ENCODE data around the gene THEMIS. TPM values are rescaled to one million over a fixed set of nuclear protein-coding genes. Genes with fewer than 3 reads are reported as not detected.

THEMIS gene
- total RNA-seq, 1 experiment from 2014 or later: not detected

DNA sequence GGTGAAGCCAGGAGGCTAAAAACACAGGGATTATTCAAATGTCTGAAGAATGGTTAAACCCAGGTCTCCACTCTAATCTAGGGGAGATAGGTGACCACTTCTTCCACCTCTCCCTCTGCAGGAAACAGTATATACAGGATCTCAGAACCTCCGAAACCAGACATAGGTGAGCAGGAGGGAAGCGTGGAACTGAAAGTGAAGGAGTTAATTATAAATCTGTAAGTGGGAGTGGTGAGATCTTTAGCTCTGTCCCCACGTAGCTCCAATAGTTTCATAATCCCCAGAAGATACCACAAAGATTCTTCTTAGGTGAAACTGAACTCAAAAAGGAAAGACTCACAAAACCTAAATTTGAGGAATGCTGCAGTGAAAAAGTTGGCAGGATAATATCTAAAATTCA, 76.8 kb downstream of the THEMIS start:
- no peaks in the 10 kb centered on the region for H3K79me2 ChIP-seq (ENCODE audit: low read length)
- H3K9ac ChIP-seq (ENCODE audit: low read length): no peak overlapping the region
- no peak for DNase-seq
- H2AFZ ChIP-seq (ENCODE audit: low read length): no peak overlapping the region
- H3K9me3 ChIP-seq (ENCODE audit: low read length): peaks cover 26% of the 10 kb centered on the region
- H3K4me1 ChIP-seq (ENCODE audit: low read length): no peaks in the 10 kb centered on the region
- H3K4me3 ChIP-seq (ENCODE audit: low read length): no peak overlapping the region
- no peak overlapping the region for H3K27ac ChIP-seq (ENCODE audit: low read length)
- no peaks in the 10 kb centered on the region for H3K9me2 ChIP-seq (replicated peaks; ENCODE audit: insufficient read depth, low read length)
- no peaks in the 10 kb centered on the region for H3K27me3 ChIP-seq (ENCODE audit: low read length)
- no peak overlapping the region for H3K4me2 ChIP-seq (ENCODE audit: low read depth, low read length, poor library complexity, severe bottlenecking)
- no peaks in the 10 kb centered on the region for H3K36me3 ChIP-seq (ENCODE audit: insufficient read depth, low read length)
- H4K20me1 ChIP-seq (ENCODE audit: insufficient read depth, low read depth, low read length): no peaks in the 10 kb centered on the region

DNA sequence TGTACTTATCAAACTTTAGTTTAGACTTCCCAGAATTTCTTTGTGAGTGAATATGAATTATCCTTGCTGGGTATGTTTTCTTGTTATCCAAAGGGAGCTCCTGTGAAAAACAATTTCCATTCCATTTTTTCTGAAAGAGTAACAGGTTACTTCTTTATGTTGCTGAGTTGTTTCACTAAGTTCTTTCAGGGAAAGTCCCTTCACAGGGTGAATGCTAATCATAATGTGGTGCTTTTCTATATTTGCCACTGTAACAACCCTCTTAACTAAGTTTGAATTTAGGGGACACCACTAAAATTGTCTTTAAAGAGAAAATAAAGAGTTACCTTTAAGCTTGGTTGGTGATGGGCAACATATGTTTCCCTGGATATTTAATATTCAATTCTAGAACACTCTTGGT, 79.4 kb downstream of the THEMIS start:
- Histone ChIP-seq H3K4me1 (ENCODE audit: low read length) (no peaks in the 10 kb centered on the region), H3K4me3 (ENCODE audit: low read length) (no peak overlapping the region), H3K9me2 (replicated peaks; ENCODE audit: insufficient read depth, low read length) (no peaks in the 10 kb centered on the region), H4K20me1 (ENCODE audit: insufficient read depth, low read depth, low read length) (no peaks in the 10 kb centered on the region), H3K27me3 (ENCODE audit: low read length) (no peaks in the 10 kb centered on the region), H3K79me2 (ENCODE audit: low read length) (no peaks in the 10 kb centered on the region), H3K4me2 (ENCODE audit: low read depth, low read length, poor library complexity, severe bottlenecking) (no peak overlapping the region), H3K9ac (ENCODE audit: low read length) (no peak overlapping the region), H3K27ac (ENCODE audit: low read length) (no peak overlapping the region), H2AFZ (ENCODE audit: low read length) (no peak overlapping the region), H3K36me3 (ENCODE audit: insufficient read depth, low read length) (no peaks in the 10 kb centered on the region), H3K9me3 (ENCODE audit: low read length) (peaks cover 20% of the 10 kb centered on the region)
- DNase-seq: no peak

DNA sequence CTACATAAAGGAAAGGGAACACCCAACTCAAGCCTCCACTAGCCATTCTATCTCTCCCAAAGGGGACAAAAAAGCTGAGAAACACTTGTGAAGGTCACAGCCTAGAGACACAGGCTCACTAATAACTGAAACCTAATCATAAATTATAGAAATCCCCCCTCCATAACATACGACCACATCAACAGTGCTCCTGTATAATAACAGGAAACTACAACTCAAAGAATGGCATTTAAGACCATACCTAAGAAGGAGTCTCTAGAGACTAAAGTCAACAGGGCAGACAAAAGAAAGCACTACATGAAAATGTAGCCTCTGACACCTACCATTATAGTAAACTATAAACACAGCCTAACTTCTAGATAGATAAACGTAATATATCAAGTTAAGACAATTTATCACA, 82.7 kb downstream of the THEMIS start:
- Histone ChIP-seq H3K9me3 (ENCODE audit: low read length) (peaks cover 17% of the 10 kb centered on the region), H3K79me2 (ENCODE audit: low read length) (no peaks in the 10 kb centered on the region), H4K20me1 (ENCODE audit: insufficient read depth, low read depth, low read length) (no peaks in the 10 kb centered on the region), H3K4me2 (ENCODE audit: low read depth, low read length, poor library complexity, severe bottlenecking) (no peak overlapping the region), H3K27me3 (ENCODE audit: low read length) (no peaks in the 10 kb centered on the region), H3K9me2 (replicated peaks; ENCODE audit: insufficient read depth, low read length) (no peaks in the 10 kb centered on the region), H3K27ac (ENCODE audit: low read length) (no peak overlapping the region), H3K4me3 (ENCODE audit: low read length) (no peak overlapping the region), H2AFZ (ENCODE audit: low read length) (no peak overlapping the region), H3K36me3 (ENCODE audit: insufficient read depth, low read length) (no peaks in the 10 kb centered on the region), H3K9ac (ENCODE audit: low read length) (no peak overlapping the region), H3K4me1 (ENCODE audit: low read length) (no peaks in the 10 kb centered on the region)
- no peak for DNase-seq

DNA sequence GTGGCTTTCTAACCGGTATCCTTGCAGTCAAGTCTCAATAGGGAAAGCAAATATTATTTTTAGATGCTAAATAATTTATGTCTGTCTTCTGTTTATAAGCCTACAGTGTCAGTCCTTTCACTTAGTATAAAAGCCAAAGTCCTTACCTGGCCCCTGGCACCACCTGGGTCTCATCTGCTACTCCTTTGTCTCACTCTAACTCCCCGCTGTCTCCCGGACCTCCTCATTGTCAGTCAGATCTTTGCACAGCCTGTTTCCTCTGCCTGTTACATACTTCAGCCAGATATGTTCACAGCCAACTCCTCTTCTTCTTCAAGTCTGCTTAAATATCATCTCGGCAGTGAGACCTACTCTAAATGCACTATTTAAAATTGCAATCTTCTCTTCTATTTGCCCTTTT, 84.2 kb downstream of the THEMIS start:
- Histone ChIP-seq H3K36me3 (ENCODE audit: insufficient read depth, low read length) (no peaks in the 10 kb centered on the region), H3K4me3 (ENCODE audit: low read length) (no peak overlapping the region), H3K79me2 (ENCODE audit: low read length) (no peaks in the 10 kb centered on the region), H3K4me1 (ENCODE audit: low read length) (no peaks in the 10 kb centered on the region), H3K4me2 (ENCODE audit: low read depth, low read length, poor library complexity, severe bottlenecking) (no peak overlapping the region), H3K27me3 (ENCODE audit: low read length) (no peaks in the 10 kb centered on the region), H4K20me1 (ENCODE audit: insufficient read depth, low read depth, low read length) (no peaks in the 10 kb centered on the region), H3K9ac (ENCODE audit: low read length) (no peak overlapping the region), H3K9me3 (ENCODE audit: low read length) (peaks cover 12% of the 10 kb centered on the region), H3K9me2 (replicated peaks; ENCODE audit: insufficient read depth, low read length) (no peaks in the 10 kb centered on the region; the same call in 1 of the 2 replicates), H3K27ac (ENCODE audit: low read length) (no peak overlapping the region), H2AFZ (ENCODE audit: low read length) (no peak overlapping the region)
- no peak for DNase-seq

DNA sequence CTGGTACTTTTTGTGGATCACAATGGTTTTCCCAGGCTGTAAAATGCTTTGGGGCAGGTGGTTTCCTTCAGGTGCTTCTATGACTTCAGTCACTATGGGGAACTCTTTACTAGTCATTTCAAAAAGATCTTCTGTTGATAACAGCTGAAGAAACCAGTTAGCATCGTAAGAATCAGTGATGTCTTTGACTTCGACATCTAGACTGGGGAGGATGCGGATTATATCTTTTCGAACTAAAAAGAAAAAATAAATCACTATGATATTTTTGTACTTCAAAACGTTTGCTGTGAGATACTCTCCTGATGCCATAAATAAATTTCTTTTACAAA, 87.2 kb downstream of the THEMIS start:
- Histone ChIP-seq H3K36me3 (ENCODE audit: insufficient read depth, low read length) (no peaks in the 10 kb centered on the region), H2AFZ (ENCODE audit: low read length) (no peak overlapping the region), H3K79me2 (ENCODE audit: low read length) (no peaks in the 10 kb centered on the region)

DNA sequence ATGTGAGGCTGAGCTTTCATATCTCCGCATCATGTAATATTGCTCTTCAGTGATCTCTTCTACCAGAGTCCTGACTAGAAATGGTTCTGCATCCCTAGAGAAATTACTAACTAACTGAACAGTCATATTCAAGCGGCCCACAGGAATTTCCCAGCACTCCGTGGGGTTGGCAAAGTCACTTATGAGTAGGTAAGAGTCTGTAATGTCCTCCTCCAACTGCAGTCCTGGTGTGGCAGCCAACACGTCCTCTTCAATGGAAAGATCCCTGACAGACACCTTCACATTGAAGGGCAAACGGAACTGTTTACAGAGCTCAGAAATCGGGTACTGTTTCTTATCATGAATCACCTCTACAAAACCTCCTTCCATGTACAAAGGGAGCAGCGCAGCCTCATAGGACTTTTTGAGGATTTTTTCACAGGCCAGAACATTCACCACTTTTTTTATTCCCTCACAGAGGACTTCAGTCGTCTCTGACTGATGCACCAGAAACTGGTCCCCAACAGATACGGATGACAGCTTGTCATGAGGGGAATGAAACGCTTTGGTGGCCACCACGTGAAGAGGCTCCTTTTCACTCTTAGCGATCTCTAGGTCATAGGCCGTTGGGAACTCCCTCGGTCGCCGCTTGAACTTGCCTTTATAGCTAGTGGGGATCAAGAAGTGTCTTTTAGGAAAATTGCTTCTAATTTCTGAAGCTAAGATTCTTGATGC, 87.7 kb downstream of the THEMIS start:
- no peaks in the 10 kb centered on the region; the same call in 1 of the 2 replicates for H3K9me2 ChIP-seq (replicated peaks; ENCODE audit: insufficient read depth, low read length)
- H3K27ac ChIP-seq (ENCODE audit: low read length): no peak overlapping the region
- DNase-seq: no peak
- H3K9ac ChIP-seq (ENCODE audit: low read length): no peak overlapping the region
- H3K4me3 ChIP-seq (ENCODE audit: low read length): no peak overlapping the region
- H2AFZ ChIP-seq (ENCODE audit: low read length): no peak overlapping the region
- no peaks in the 10 kb centered on the region for H3K36me3 ChIP-seq (ENCODE audit: insufficient read depth, low read length)
- H3K9me3 ChIP-seq (ENCODE audit: low read length): peaks cover 8% of the 10 kb centered on the region
- no peaks in the 10 kb centered on the region for H3K27me3 ChIP-seq (ENCODE audit: low read length)
- no peak overlapping the region for H3K4me2 ChIP-seq (ENCODE audit: low read depth, low read length, poor library complexity, severe bottlenecking)
- no peaks in the 10 kb centered on the region for H4K20me1 ChIP-seq (ENCODE audit: insufficient read depth, low read depth, low read length)
- no peaks in the 10 kb centered on the region for H3K79me2 ChIP-seq (ENCODE audit: low read length)
- no peaks in the 10 kb centered on the region for H3K4me1 ChIP-seq (ENCODE audit: low read length)

More for the DNA sequence above, 87.2 kb downstream of the THEMIS start:
- Histone ChIP-seq H3K27me3 (ENCODE audit: low read length) (no peaks in the 10 kb centered on the region), H3K27ac (ENCODE audit: low read length) (no peak overlapping the region), H3K4me1 (ENCODE audit: low read length) (no peaks in the 10 kb centered on the region), H3K9me2 (replicated peaks; ENCODE audit: insufficient read depth, low read length) (no peaks in the 10 kb centered on the region; the same call in 1 of the 2 replicates), H3K4me2 (ENCODE audit: low read depth, low read length, poor library complexity, severe bottlenecking) (no peak overlapping the region), H3K4me3 (ENCODE audit: low read length) (no peak overlapping the region), H3K9me3 (ENCODE audit: low read length) (peaks cover 8% of the 10 kb centered on the region), H4K20me1 (ENCODE audit: insufficient read depth, low read depth, low read length) (no peaks in the 10 kb centered on the region), H3K9ac (ENCODE audit: low read length) (no peak overlapping the region)
- no peak for DNase-seq

DNA sequence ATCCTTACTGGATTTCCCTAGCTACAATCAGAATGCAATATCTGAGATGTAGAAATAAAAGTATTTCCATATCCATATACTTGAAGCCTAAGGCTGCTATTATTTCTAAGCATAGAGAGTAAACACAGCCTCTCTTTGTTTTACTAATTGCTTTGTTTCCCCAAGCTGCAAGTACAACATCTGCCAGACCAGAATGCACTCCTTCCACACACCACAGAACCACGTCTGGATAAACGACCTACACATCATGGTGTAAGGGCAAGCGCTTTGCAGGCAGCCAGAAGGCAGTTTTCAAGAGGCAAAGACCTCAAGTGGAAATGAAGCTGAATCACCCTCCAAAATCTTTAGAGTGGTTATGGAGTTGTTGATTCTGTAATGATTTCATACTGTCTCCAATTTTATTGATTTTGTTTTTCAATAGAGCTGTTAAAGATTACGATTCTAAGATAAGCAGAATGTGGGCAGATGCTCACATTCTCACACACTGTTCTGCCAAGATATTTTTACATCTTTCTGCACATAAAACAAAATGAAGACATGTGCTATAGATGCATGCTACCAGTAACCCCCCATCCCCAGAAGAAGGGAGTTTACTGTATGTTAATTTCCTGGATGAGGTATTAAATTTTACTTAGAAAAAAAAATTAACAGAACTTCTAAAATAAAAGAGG, 88.8 kb downstream of the THEMIS start:
- no peaks in the 10 kb centered on the region; the same call in 1 of the 2 replicates for H3K9me2 ChIP-seq (replicated peaks; ENCODE audit: insufficient read depth, low read length)
- H3K4me2 ChIP-seq (ENCODE audit: low read depth, low read length, poor library complexity, severe bottlenecking): no peak overlapping the region
- no peaks in the 10 kb centered on the region for H3K27me3 ChIP-seq (ENCODE audit: low read length)
- no peak overlapping the region for H3K27ac ChIP-seq (ENCODE audit: low read length)
- H2AFZ ChIP-seq (ENCODE audit: low read length): no peak overlapping the region
- H3K9ac ChIP-seq (ENCODE audit: low read length): no peak overlapping the region
- H3K79me2 ChIP-seq (ENCODE audit: low read length): no peaks in the 10 kb centered on the region
- no peak overlapping the region for H3K4me3 ChIP-seq (ENCODE audit: low read length)
- no peaks in the 10 kb centered on the region for H3K36me3 ChIP-seq (ENCODE audit: insufficient read depth, low read length)
- no peaks in the 10 kb centered on the region for H3K4me1 ChIP-seq (ENCODE audit: low read length)
- H3K9me3 ChIP-seq (ENCODE audit: low read length): peaks cover 8% of the 10 kb centered on the region
- H4K20me1 ChIP-seq (ENCODE audit: insufficient read depth, low read depth, low read length): no peaks in the 10 kb centered on the region
- DNase-seq: no peak

DNA sequence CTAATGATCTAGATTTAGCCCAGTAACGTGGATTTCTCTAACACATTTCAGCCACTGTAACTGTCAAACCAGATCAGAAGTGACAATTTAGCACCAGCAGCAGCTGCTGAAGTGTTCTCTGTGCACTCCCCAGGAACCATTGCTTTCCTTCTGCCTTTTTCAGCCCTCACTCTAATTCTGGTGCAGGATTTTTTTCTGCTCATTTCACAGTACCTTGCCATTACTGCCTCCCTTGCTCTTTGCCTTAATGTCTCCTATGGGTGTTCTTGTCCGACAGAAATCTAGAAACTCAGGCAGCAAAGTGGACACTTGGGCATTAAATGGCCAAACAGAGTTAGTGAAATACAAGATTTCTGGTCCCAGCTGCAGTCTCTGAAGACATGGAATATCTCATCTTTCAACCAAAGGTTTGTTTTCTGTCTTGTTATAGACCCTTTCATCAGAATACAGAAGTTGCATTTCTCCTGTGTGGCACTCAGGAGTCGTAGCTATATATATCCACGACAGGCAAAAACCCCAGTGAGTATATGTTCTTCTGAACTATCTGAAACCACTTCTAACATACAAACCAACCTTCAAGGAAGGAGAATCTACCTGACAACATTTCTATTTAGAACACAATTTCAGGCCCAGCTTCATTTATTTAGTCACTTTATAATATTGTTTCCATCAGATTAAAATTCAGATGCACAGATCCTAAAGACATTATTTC, 92.9 kb downstream of the THEMIS start:
- no peaks in the 10 kb centered on the region for H3K27me3 ChIP-seq (ENCODE audit: low read length)

More for the DNA sequence above, 92.9 kb downstream of the THEMIS start:
- Histone ChIP-seq H3K9me3 (ENCODE audit: low read length) (no peaks in the 10 kb centered on the region; the same call in 1 of the 2 replicates), H3K9me2 (replicated peaks; ENCODE audit: insufficient read depth, low read length) (no peaks in the 10 kb centered on the region; the same call in 1 of the 2 replicates), H3K4me3 (ENCODE audit: low read length) (no peak overlapping the region), H3K4me2 (ENCODE audit: low read depth, low read length, poor library complexity, severe bottlenecking) (no peak overlapping the region), H4K20me1 (ENCODE audit: insufficient read depth, low read depth, low read length) (no peaks in the 10 kb centered on the region), H3K79me2 (ENCODE audit: low read length) (no peaks in the 10 kb centered on the region), H3K27ac (ENCODE audit: low read length) (no peak overlapping the region), H3K4me1 (ENCODE audit: low read length) (no peaks in the 10 kb centered on the region), H3K9ac (ENCODE audit: low read length) (no peak overlapping the region), H2AFZ (ENCODE audit: low read length) (no peak overlapping the region), H3K36me3 (ENCODE audit: insufficient read depth, low read length) (no peaks in the 10 kb centered on the region)
- no peak for DNase-seq

All from Karpas-422 (cell line).